A549 (cell line): Measurements from ENCODE around the gene ZNF618. TPM values are rescaled to one million over a fixed set of nuclear protein-coding genes. Genes with fewer than 3 reads are reported as not detected.

ENCODE experiments used
- ATAC-seq, 2 experiments: fragments of 200-7000 bp in 1 of 2; fragments of >200 bp in 1 of 2; cut with Nextera tagmentation in 1 of 2; cut with Tn5 transposase in 1 of 2; 3 replicates each; pipeline versions ENCODE4 v1.8.0 to v1.9.1; 2018 to 2020; ENCODE audit warnings: mild to moderate bottlenecking in 1 of 2, moderate library complexity in 1 of 2
- CTCF ChIA-PET: fragments of 300-600 bp; sonication (Branson Sonifier 250); formaldehyde crosslinking; extraction: SDS; loops from one replicate; lab custom pipeline; 2021; ENCODE audit warnings: antibody characterized with exemption, inconsistent platforms; lab: Yijun Ruan, JAX
- POLR2A ChIA-PET: fragments of 350-600 bp; formaldehyde crosslinking; extraction: SDS; loops from one replicate; lab custom pipeline; 2021; ENCODE audit warnings: antibody characterized with exemption, inconsistent platforms; lab: Yijun Ruan, JAX
- DNase-seq, 2 experiments: peaks; one replicate each; pipeline versions ENCODE4 v3.0.0 to v3.0.0-alpha.2; 2011 to 2016; ENCODE audit warnings: low read depth in 1 of 2, low spot score in 1 of 2
- FAIRE-seq: peaks from 2 replicates; lab custom pipeline; 2011; peaks lifted over from hg19 to GRCh38; lab: Jason Lieb, UNC
- H3K27ac ChIP-seq, 2 experiments: fragments of >200 bp; sonication (Bioruptor Twin); formaldehyde crosslinking; 3 replicates each; pipeline ENCODE4 v1.5.1; 2016 to 2017
- H3K4me1 ChIP-seq: fragments of >200 bp; sonication (Bioruptor Twin); formaldehyde crosslinking; 3 replicates; pipeline ENCODE4 v1.6.1; 2016
- H3K4me2 ChIP-seq: fragments of >200 bp; sonication (Bioruptor Twin); formaldehyde crosslinking; 3 replicates; pipeline ENCODE4 v1.6.1; 2016
- H3K4me3 ChIP-seq: fragments of >200 bp; sonication (Bioruptor Twin); formaldehyde crosslinking; 3 replicates; pipeline ENCODE4 v1.5.1; 2016
- H3K9me3 ChIP-seq: fragments of >200 bp; sonication (Bioruptor Twin); formaldehyde crosslinking; 3 replicates; pipeline ENCODE4 v1.6.1; 2016
- BCL3 ChIP-seq: fragments of >200 bp; sonication (Bioruptor Twin); formaldehyde crosslinking; IDR thresholded peaks from 3 replicates; pipeline ENCODE4 v1.6.1; 2016
- CHD4 ChIP-seq: fragments of 200-600 bp; sonication (generic); IDR thresholded peaks from 2 replicates; pipeline ENCODE4 v1.6.1; 2016; ENCODE audit warnings: antibody characterized with exemption, mild to moderate bottlenecking, borderline replicate concordance
- FOSB ChIP-seq: fragments of 250-450 bp; sonication (Bioruptor Pico); IDR thresholded peaks from 2 replicates; pipeline ENCODE4 v1.5.0; 2020; ENCODE audit warnings: mild to moderate bottlenecking, moderate library complexity
- HOXB5 ChIP-seq: fragments of 250-450 bp; sonication (Bioruptor Pico); IDR thresholded peaks from 2 replicates; pipeline ENCODE4 v1.5.0; 2020; ENCODE audit warnings: mild to moderate bottlenecking, moderate library complexity
- JUNB ChIP-seq: fragments of >200 bp; sonication (Bioruptor Twin); formaldehyde crosslinking; IDR thresholded peaks from 2 replicates; pipeline ENCODE4 v1.6.1; 2016
- MAZ ChIP-seq: fragments of 150-350 bp; IDR thresholded peaks from 2 replicates; pipeline ENCODE4 v1.6.1; 2014; ENCODE audit warnings: antibody characterized with exemption, low read depth, low read length, borderline replicate concordance
- PHF8 ChIP-seq: fragments of 200-600 bp; sonication (generic); IDR thresholded peaks from 2 replicates; pipeline ENCODE4 v1.6.1; 2016; ENCODE audit warnings: low read depth, mild to moderate bottlenecking, antibody characterized with exemption, moderate library complexity, borderline replicate concordance
- RARB ChIP-seq: fragments of 250-450 bp; sonication (Bioruptor Pico); IDR thresholded peaks from 2 replicates; pipeline ENCODE4 v1.8.0; 2021; ENCODE audit warnings: mild to moderate bottlenecking, moderate library complexity
- REST ChIP-seq: fragments of 200-600 bp; sonication (generic); IDR thresholded peaks from 2 replicates; pipeline ENCODE4 v1.6.1; 2016; ENCODE audit warnings: antibody characterized with exemption, mild to moderate bottlenecking, moderate library complexity
- WGBS: methylation state at CpG from one replicate; pipeline ENCODE4 v1.1.6; 2017; ENCODE audit errors: missing lambda C conversion rate; 5-methylcytosine and 5-hydroxymethylcytosine counted together
- polyA plus RNA-seq, 4 experiments: library from polyadenylated mRNA; depleted of rRNA in 3 of 4; stranded (reverse); fragments of >200 nt; fragmentation: RNase III in 1 of 4; extraction: RNeasy Plus Mini Kit Qiagen cat#74134 plus additional on column Dnase treatment in 1 of 4; gene quantifications; 2 replicates in 3 of 4; 3 replicates in 1 of 4; pipeline ENCODE4 v1.2.3, GENCODE V29; 2011 to 2017
- TF ChIP-seq, protein P1 (sequence below): IDR thresholded peaks from 2 replicates; pipeline ENCODE4 v1.6.1; 2012

The ZNF618 gene
- polyA plus RNA-seq, 2 of the 4 experiments (the other 2 are of a cell fraction): 9.0 to 10.0 TPM

DNA sequence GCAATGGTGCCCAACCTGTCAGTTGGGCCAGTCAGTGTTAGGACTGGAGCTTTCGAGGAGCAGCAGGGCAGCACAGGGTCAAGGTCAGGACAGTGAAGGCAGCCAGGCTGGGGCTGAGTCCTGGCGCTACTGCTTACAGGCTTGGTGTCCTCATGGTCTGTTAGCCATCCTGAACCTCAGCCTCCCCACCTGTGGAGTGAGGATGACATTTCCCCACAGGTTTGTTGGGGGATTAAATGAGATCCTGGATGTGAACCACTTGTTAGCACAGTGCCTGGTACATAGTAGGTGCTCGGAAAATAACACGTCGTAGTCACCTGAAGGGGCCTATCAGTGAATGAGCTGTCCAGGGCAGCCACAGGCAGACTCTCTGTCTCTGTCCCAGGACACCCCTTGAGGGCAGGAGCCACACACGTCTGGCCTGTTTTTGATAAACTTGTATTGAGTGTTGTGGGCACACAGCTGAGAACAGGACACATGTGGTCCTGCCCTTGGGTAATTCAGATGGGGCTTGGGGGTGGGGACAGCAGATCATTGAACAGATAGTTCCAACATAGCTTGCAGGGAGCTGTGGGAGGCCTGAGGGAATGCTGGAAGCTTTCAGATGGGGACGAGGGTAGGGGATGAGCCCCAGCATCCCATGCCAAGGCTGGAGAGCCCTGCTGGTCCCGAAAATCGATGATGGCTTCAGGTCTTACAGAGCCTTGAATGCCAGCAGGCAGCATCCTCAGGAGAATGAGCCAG, 132.7 kb downstream of the ZNF618 start:
- no peaks in the 10 kb centered on the region for H3K9me3 ChIP-seq
- 96% methylated on average over 9 of the region's 9 CpGs for WGBS
- TF ChIP-seq REST (no peak), MAZ (no peak), CHD4 (no peak), BCL3 (no peak), FOSB (no peak), JUNB (no peak)
- CTCF ChIA-PET: interaction anchor here (0.7 to 1.6 kb wide), 4 partner anchors 18 to 282 kb away, joined by 3 read pairs; no protein-coding TSS in a partner anchor
- H3K4me2 ChIP-seq: no peak overlapping the region
- H3K27ac ChIP-seq: no peak overlapping the region
- H3K4me3 ChIP-seq: no peak overlapping the region
- DNase-seq (no peak), FAIRE-seq (no peak), ATAC-seq (no peak; a peak in 1 of 6 replicates)
- POLR2A ChIA-PET: no interaction called here
- H3K4me1 ChIP-seq: no peaks in the 10 kb centered on the region

GRCh38 chr9:114011313-114011712, 135.2 kb downstream of the ZNF618 start:
- no peak overlapping the region for H3K4me2 ChIP-seq
- ChIA-PET CTCF (interaction anchor here (1.5 kb wide), 1 partner anchor 23 kb away, joined by 3 read pairs; no protein-coding TSS in a partner anchor), POLR2A (no interaction called here)
- ATAC-seq (no peak), DNase-seq (no peak), FAIRE-seq (no peak)
- no peak overlapping the region for H3K27ac ChIP-seq
- no peak overlapping the region for H3K4me3 ChIP-seq
- no peaks in the 10 kb centered on the region for H3K9me3 ChIP-seq
- no peaks in the 10 kb centered on the region for H3K4me1 ChIP-seq
- TF ChIP-seq MAZ (no peak), PHF8 (no peak), CHD4 (no peak), RARB (CRISPR knock-in tag) (no peak), REST (no peak), HOXB5 (CRISPR knock-in tag) (no peak)
- TF ChIP-seq, protein P1, sequence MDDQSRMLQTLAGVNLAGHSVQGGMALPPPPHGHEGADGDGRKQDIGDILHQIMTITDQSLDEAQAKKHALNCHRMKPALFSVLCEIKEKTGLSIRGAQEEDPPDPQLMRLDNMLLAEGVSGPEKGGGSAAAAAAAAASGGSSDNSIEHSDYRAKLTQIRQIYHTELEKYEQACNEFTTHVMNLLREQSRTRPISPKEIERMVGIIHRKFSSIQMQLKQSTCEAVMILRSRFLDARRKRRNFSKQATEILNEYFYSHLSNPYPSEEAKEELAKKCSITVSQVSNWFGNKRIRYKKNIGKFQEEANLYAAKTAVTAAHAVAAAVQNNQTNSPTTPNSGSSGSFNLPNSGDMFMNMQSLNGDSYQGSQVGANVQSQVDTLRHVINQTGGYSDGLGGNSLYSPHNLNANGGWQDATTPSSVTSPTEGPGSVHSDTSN: no peak
- WGBS: 95% methylated on average over 9 of the region's 9 CpGs
